NCI-H1436 (cell line): ENCODE data around the gene CEP112.
"Not testable (repeated sequence)": the region's sequence is repeated elsewhere in the genome, so short reads cannot be mapped to it uniquely, and the experiment has no call there.

ENCODE experiments used
- DNase-seq: peaks from one replicate; lab custom pipeline; 2025; lab: John Stamatoyannopoulos, UW

Gene CEP112

GRCh38 chr17:66150708-66151107 lies 41.2 kb downstream of the CEP112 start:
- no peak for DNase-seq

GRCh38 chr17:66149562-66149961 lies 42.4 kb downstream of the CEP112 start:
- no peak for DNase-seq

- no peak for DNase-seq
These were observed 45.5 kb downstream of the CEP112 start for GRCh38 chr17:66146394-66146793.

- no peak for DNase-seq
These were observed 48.2 kb downstream of the CEP112 start for GRCh38 chr17:66143657-66144282.

- no peak for DNase-seq
These were observed 49.5 kb downstream of the CEP112 start for GRCh38 chr17:66142428-66142827.

GRCh38 chr17:66138120-66138519 lies 53.8 kb downstream of the CEP112 start:
- DNase-seq, result no peak

GRCh38 chr17:66135896-66136295 lies 56.0 kb downstream of the CEP112 start:
- DNase-seq, result no peak

GRCh38 chr17:66135219-66135618 lies 56.7 kb downstream of the CEP112 start:
- DNase-seq, result no peak

- no peak for DNase-seq
These were observed 62.2 kb downstream of the CEP112 start for GRCh38 chr17:66129759-66130158.

- no peak for DNase-seq
These were observed 65.7 kb downstream of the CEP112 start for GRCh38 chr17:66126231-66126630.

- no peak for DNase-seq
These were observed 68.8 kb downstream of the CEP112 start for GRCh38 chr17:66123163-66123562.

GRCh38 chr17:66115246-66115645 lies 76.7 kb downstream of the CEP112 start:
- no peak for DNase-seq

- no peak for DNase-seq
These were observed 77.3 kb downstream of the CEP112 start for GRCh38 chr17:66114609-66115008.

- DNase-seq, result no peak
These were observed 84.2 kb downstream of the CEP112 start for GRCh38 chr17:66107731-66108130.

GRCh38 chr17:66098040-66098439 lies 93.9 kb downstream of the CEP112 start:
- no peak for DNase-seq

- DNase-seq, result no peak
These were observed 97.2 kb downstream of the CEP112 start for GRCh38 chr17:66094727-66095126.

GRCh38 chr17:66091445-66092080 lies 100.4 kb downstream of the CEP112 start:
- no peak for DNase-seq

GRCh38 chr17:66089764-66090163 lies 102.2 kb downstream of the CEP112 start:
- DNase-seq, result no peak

- DNase-seq, result no peak
These were observed 103.8 kb downstream of the CEP112 start for GRCh38 chr17:66088173-66088572.

- DNase-seq, result no peak
These were observed 104.9 kb downstream of the CEP112 start for GRCh38 chr17:66087073-66087472.

GRCh38 chr17:66085221-66085620 lies 106.7 kb downstream of the CEP112 start:
- no peak for DNase-seq

GRCh38 chr17:66080670-66081069 lies 111.3 kb downstream of the CEP112 start:
- DNase-seq, result not testable (repeated sequence)

- no peak for DNase-seq
These were observed 115.3 kb downstream of the CEP112 start for GRCh38 chr17:66076546-66077190.
